ENCODE data around the gene RPS6KA1. TPM values are rescaled to one million over a fixed set of nuclear protein-coding genes. Genes with fewer than 3 reads are reported as not detected.

Gene RPS6KA1
- total and polyA plus RNA-seq, 2 of the 13 experiments (the other 11 are each of a cell fraction or from before 2014, with no cell fraction given): 19.6 to 24.2 TPM

DNA sequence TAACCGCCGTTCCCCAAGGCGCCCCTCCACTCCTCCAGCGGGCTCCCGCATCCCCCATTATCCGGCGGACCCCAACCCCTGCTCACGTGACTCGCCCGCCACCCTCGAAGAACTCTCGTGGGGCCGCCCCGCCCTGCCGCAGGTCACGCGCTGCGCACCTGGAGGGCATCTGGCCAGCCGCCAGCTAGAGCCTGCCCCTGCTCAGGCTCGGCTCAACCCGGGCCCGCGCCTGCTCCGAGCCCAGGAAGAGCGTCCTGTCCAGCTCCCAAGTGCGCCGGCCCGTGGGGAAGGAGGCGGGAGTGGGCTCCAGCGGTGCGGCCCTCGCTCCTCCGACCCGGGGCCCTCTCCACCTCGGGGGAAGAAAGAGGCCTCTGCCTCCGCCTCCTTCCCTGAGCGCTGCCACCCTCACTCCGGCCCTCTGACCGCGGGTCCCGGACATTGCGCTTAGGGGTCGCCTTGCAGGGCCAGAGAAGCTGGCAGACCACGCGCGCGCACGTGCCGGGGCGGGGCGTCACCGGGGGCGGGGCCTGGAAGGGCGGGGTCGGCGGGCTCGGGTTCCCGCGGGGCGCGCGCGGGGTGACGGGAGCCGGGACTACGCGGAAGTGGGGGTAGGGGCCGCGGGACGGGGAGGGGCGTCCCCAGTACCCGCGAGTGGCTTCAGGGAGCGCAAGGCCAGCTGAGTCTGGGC is 28.9 kb upstream of the RPS6KA1 start (continued):
- TF ChIP-seq MEIS1 (CRISPR knock-in tag; IDR thresholded peaks at IDR 0.05; ENCODE audit: borderline replicate concordance) (peak; percentile 72; the same call in 1 of the 2 replicates), FOSL2 (CRISPR knock-in tag; IDR thresholded peaks at IDR 0.05) (no peak), DNMT1 (CRISPR knock-in tag; IDR thresholded peaks at IDR 0.05) (no peak), NFYB (CRISPR knock-in tag; IDR thresholded peaks at IDR 0.05) (no peak), MIER2 (CRISPR knock-in tag; IDR thresholded peaks at IDR 0.05) (no peak), SP4 (CRISPR knock-in tag; IDR thresholded peaks at IDR 0.05) (peak; percentile 82), KMT2B (CRISPR knock-in tag; IDR thresholded peaks at IDR 0.05) (peak; percentile 51; the same call in 1 of the 2 replicates), ZFX (CRISPR knock-in tag; IDR thresholded peaks at IDR 0.05; ENCODE audit: low read depth) (peak; percentile 87), ZNF773 (CRISPR knock-in tag; IDR thresholded peaks at IDR 0.05; ENCODE audit: borderline replicate concordance) (no peak), PHF5A (CRISPR knock-in tag; IDR thresholded peaks at IDR 0.05; ENCODE audit: low read depth, unreplicated experiment) (no peak)
- TF ChIP-seq, protein P1, sequence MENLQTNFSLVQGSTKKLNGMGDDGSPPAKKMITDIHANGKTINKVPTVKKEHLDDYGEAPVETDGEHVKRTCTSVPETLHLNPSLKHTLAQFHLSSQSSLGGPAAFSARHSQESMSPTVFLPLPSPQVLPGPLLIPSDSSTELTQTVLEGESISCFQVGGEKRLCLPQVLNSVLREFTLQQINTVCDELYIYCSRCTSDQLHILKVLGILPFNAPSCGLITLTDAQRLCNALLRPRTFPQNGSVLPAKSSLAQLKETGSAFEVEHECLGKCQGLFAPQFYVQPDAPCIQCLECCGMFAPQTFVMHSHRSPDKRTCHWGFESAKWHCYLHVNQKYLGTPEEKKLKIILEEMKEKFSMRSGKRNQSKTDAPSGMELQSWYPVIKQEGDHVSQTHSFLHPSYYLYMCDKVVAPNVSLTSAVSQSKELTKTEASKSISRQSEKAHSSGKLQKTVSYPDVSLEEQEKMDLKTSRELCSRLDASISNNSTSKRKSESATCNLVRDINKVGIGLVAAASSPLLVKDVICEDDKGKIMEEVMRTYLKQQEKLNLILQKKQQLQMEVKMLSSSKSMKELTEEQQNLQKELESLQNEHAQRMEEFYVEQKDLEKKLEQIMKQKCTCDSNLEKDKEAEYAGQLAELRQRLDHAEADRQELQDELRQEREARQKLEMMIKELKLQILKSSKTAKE (CRISPR knock-in tag; IDR thresholded peaks at IDR 0.05; ENCODE audit: borderline replicate concordance): no peak; the same call in none of the 2 replicates
- TF ChIP-seq, protein P2, sequence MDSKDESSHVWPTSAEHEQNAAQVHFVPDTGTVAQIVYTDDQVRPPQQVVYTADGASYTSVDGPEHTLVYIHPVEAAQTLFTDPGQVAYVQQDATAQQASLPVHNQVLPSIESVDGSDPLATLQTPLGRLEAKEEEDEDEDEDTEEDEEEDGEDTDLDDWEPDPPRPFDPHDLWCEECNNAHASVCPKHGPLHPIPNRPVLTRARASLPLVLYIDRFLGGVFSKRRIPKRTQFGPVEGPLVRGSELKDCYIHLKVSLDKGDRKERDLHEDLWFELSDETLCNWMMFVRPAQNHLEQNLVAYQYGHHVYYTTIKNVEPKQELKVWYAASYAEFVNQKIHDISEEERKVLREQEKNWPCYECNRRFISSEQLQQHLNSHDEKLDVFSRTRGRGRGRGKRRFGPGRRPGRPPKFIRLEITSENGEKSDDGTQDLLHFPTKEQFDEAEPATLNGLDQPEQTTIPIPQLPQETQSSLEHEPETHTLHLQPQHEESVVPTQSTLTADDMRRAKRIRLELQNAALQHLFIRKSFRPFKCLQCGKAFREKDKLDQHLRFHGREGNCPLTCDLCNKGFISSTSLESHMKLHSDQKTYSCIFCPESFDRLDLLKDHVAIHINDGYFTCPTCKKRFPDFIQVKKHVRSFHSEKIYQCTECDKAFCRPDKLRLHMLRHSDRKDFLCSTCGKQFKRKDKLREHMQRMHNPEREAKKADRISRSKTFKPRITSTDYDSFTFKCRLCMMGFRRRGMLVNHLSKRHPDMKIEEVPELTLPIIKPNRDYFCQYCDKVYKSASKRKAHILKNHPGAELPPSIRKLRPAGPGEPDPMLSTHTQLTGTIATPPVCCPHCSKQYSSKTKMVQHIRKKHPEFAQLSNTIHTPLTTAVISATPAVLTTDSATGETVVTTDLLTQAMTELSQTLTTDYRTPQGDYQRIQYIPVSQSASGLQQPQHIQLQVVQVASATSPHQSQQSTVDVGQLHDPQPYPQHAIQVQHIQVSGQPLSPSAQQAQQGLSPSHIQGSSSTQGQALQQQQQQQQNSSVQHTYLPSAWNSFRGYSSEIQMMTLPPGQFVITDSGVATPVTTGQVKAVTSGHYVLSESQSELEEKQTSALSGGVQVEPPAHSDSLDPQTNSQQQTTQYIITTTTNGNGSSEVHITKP (CRISPR knock-in tag; IDR thresholded peaks at IDR 0.05; ENCODE audit: low read depth): no peak
- TF ChIP-seq, protein P3, sequence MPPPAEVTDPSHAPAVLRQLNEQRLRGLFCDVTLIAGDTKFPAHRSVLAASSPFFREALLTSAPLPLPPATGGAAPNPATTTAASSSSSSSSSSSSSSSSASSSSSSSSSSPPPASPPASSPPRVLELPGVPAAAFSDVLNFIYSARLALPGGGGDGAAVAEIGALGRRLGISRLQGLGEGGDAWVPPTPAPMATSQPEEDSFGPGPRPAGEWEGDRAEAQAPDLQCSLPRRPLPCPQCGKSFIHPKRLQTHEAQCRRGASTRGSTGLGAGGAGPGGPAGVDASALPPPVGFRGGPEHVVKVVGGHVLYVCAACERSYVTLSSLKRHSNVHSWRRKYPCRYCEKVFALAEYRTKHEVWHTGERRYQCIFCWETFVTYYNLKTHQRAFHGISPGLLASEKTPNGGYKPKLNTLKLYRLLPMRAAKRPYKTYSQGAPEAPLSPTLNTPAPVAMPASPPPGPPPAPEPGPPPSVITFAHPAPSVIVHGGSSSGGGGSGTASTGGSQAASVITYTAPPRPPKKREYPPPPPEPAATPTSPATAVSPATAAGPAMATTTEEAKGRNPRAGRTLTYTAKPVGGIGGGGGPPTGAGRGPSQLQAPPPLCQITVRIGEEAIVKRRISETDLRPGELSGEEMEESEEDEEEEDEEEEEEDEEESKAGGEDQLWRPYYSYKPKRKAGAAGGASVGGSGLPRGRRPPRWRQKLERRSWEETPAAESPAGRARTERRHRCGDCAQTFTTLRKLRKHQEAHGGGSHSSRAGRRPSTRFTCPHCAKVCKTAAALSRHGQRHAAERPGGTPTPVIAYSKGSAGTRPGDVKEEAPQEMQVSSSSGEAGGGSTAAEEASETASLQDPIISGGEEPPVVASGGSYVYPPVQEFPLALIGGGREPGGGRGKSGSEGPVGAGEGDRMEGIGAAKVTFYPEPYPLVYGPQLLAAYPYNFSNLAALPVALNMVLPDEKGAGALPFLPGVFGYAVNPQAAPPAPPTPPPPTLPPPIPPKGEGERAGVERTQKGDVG (CRISPR knock-in tag; IDR thresholded peaks at IDR 0.05; ENCODE audit: borderline replicate concordance): peak; percentile 75; the same call in 1 of the 2 replicates
- TF ChIP-seq, protein P4, sequence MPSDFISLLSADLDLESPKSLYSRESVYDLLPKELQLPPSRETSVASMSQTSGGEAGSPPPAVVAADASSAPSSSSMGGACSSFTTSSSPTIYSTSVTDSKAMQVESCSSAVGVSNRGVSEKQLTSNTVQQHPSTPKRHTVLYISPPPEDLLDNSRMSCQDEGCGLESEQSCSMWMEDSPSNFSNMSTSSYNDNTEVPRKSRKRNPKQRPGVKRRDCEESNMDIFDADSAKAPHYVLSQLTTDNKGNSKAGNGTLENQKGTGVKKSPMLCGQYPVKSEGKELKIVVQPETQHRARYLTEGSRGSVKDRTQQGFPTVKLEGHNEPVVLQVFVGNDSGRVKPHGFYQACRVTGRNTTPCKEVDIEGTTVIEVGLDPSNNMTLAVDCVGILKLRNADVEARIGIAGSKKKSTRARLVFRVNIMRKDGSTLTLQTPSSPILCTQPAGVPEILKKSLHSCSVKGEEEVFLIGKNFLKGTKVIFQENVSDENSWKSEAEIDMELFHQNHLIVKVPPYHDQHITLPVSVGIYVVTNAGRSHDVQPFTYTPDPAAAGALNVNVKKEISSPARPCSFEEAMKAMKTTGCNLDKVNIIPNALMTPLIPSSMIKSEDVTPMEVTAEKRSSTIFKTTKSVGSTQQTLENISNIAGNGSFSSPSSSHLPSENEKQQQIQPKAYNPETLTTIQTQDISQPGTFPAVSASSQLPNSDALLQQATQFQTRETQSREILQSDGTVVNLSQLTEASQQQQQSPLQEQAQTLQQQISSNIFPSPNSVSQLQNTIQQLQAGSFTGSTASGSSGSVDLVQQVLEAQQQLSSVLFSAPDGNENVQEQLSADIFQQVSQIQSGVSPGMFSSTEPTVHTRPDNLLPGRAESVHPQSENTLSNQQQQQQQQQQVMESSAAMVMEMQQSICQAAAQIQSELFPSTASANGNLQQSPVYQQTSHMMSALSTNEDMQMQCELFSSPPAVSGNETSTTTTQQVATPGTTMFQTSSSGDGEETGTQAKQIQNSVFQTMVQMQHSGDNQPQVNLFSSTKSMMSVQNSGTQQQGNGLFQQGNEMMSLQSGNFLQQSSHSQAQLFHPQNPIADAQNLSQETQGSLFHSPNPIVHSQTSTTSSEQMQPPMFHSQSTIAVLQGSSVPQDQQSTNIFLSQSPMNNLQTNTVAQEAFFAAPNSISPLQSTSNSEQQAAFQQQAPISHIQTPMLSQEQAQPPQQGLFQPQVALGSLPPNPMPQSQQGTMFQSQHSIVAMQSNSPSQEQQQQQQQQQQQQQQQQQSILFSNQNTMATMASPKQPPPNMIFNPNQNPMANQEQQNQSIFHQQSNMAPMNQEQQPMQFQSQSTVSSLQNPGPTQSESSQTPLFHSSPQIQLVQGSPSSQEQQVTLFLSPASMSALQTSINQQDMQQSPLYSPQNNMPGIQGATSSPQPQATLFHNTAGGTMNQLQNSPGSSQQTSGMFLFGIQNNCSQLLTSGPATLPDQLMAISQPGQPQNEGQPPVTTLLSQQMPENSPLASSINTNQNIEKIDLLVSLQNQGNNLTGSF (CRISPR knock-in tag; IDR thresholded peaks at IDR 0.05): no peak
